Kidney (tissue), 14 donors: ENCODE measurements around the gene ALOX5AP. TPM values are rescaled to one million over a fixed set of nuclear protein-coding genes. Genes with fewer than 3 reads are reported as not detected.

Experiments used
- DNase-seq, 5 donors: peaks; one replicate each; pipeline ENCODE4 v3.0.0-alpha.2; 2013 to 2020
- FAIRE-seq: peaks from 2 replicates; lab custom pipeline; 2012; peaks lifted over from hg19 to GRCh38; lab: Jason Lieb, UNC
- H3K27ac ChIP-seq, 2 donors: one replicate each; pipeline ENCODE4 v1.7.0; 2013; ENCODE audit warnings: low read depth in 2 of 2, low read length in 2 of 2, inconsistent platforms in 1 of 2
- H3K27me3 ChIP-seq: one replicate; pipeline ENCODE4 v1.7.1; 2013; ENCODE audit warnings: low read length, inconsistent platforms; ENCODE audit not compliant: control insufficient read depth, insufficient read depth
- H3K36me3 ChIP-seq, 3 donors: one replicate each; pipeline versions ENCODE4 v1.7.0 to v1.7.1; 2013; ENCODE audit warnings: low read length in 3 of 3, control low read depth in 1 of 3, inconsistent platforms in 1 of 3; ENCODE audit not compliant: insufficient read depth in 3 of 3, control insufficient read depth in 2 of 3
- H3K4me1 ChIP-seq, 3 donors: one replicate each; pipeline versions ENCODE4 v1.7.0 to v1.7.1; 2013; ENCODE audit warnings: low read length in 3 of 3, inconsistent platforms in 1 of 3, low read depth in 1 of 3; ENCODE audit not compliant: control insufficient read depth in 2 of 3, insufficient read depth in 2 of 3
- H3K4me3 ChIP-seq, 3 donors: one replicate each; pipeline versions ENCODE4 v1.7.0 to v1.8.1; 2013; ENCODE audit warnings: low read length in 3 of 3, control low read depth in 1 of 3, inconsistent platforms in 1 of 3
- H3K9ac ChIP-seq, 3 donors: one replicate each; pipeline versions ENCODE4 v1.7.0 to v1.7.1; 2013; ENCODE audit warnings: low read length in 3 of 3, control low read depth in 1 of 3, inconsistent platforms in 1 of 3
- H3K9me3 ChIP-seq, 3 donors: one replicate each; pipeline versions ENCODE4 v1.7.0 to v1.7.1; 2013; ENCODE audit warnings: low read length in 3 of 3, control low read depth in 1 of 3, inconsistent platforms in 1 of 3; ENCODE audit not compliant: control insufficient read depth in 2 of 3, insufficient read depth in 1 of 3
- intact Hi-C: fragments of 100-400 bp; cut with DNase I; formaldehyde crosslinking; loops from one replicate; pipeline ENCODE4 v1.11.1; 2022
- polyA plus RNA-seq: library from polyadenylated mRNA; stranded (reverse); fragments of 350-450 nt; fragmentation: Illumina TruSeq; extraction: RNeasy Lipid Tissue Mini Kit (QIAGEN cat#74804); gene quantifications from one replicate; pipeline ENCODE4 v1.2.3, GENCODE V29; 2014; ENCODE audit warnings: low read depth, low replicate concordance; ENCODE audit not compliant: insufficient read depth
- total RNA-seq: library from RNA; stranded (reverse); fragmentation: NEBNext Ultra II Directional; extraction: Animal tissue kit (Norgen Biotek cat#: 25700); gene quantifications from one replicate; pipeline ENCODE4 v1.2.1, GENCODE V29; 2021
- TF ChIP-seq, protein P1 (sequence below): IDR thresholded peaks from 3 replicates; pipeline ENCODE4 v1.5.1; 2012; ENCODE audit warnings: mild to moderate bottlenecking, moderate library complexity, borderline replicate concordance; ENCODE audit not compliant: insufficient read depth; ENCODE audit errors: extremely low read depth
- donor health status: control.
- donor health status: control.
- donor health status: control.
- donor health status: control.
- donor health status: control.
- donor health status: DM: yes; HTN: yes; CAD: no.
- donor health status: Normal renal cell carcinoma (clear cell type).

ALOX5AP gene
- total and polyA plus RNA-seq, 2 donors from 2014 or later, result 15.4 to 25.0 TPM

DNA sequence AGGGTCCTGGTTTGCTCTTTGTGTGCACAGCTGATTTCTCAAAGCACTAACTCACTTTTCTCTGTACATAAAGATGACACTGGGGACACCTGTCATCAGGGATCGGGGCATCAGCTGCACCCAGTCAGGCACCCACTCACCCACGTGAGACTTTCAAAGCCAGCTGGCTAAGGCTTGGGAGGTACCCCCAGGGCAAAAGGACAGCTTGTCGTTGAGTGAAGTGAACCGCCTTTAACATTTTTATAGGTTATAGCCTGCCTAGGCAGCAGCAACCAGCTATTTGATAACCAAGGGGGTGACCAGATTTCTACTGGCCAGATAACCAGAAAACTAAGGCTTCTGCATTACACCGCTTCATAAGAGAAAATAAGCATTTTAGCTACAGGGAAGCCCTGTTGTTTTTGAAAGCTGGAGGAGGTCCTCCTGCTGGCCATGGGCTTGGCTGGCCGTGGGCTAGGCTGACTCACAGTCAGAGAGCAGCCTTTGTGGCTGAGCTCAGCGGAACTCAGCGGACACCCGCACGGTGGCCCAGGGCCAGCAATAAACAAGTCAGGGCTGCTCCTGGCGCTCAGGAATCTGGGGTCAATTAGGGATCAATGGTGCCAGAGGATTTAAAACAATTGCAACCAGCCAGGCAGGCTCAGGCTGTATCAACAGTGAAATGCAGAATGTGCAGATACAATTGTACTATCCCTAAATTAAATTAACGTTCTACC, 57.1 kb downstream of the ALOX5AP start:
- Histone ChIP-seq H3K27me3 (no peaks in the 10 kb centered on the region), H3K4me3 (no peak overlapping the region), H3K36me3 (no peaks in the 10 kb centered on the region), H3K4me1 (peaks cover 0 to 20% (median 11%) of the 10 kb centered on the region in 3 donors), H3K9ac (no peak overlapping the region), H3K9me3 (no peaks in the 10 kb centered on the region), H3K27ac (no peak overlapping the region)
- FAIRE-seq (peak; percentile 23), DNase-seq (peak; percentile 66 to 94 (median 70))
- intact Hi-C loops, result no loop called here
- TF ChIP-seq, protein P1, sequence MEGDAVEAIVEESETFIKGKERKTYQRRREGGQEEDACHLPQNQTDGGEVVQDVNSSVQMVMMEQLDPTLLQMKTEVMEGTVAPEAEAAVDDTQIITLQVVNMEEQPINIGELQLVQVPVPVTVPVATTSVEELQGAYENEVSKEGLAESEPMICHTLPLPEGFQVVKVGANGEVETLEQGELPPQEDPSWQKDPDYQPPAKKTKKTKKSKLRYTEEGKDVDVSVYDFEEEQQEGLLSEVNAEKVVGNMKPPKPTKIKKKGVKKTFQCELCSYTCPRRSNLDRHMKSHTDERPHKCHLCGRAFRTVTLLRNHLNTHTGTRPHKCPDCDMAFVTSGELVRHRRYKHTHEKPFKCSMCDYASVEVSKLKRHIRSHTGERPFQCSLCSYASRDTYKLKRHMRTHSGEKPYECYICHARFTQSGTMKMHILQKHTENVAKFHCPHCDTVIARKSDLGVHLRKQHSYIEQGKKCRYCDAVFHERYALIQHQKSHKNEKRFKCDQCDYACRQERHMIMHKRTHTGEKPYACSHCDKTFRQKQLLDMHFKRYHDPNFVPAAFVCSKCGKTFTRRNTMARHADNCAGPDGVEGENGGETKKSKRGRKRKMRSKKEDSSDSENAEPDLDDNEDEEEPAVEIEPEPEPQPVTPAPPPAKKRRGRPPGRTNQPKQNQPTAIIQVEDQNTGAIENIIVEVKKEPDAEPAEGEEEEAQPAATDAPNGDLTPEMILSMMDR, result no peak

DNA sequence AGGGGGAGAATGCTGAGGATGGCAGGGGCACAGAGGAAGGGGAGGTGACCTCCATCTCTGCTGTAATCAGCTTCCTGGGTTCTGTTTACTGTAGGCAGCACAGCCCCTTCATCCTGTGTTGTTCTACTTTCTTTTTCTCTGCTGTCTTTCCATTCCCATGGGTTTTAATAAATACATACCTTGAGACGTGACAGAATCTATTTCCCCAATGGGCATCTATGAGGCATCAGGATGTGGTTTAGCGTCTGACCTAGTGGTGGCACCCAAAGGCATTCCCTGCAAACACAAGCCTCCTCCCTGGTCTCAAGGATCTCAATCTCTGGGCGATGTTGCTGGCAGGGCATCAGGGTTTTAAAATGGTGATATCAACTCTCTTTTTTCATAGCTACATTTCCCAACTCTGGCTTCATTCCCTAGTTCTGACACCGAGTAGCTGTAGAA, 60.8 kb downstream of the ALOX5AP start:
- Histone ChIP-seq H3K27me3 (no peaks in the 10 kb centered on the region), H3K9ac (no peak overlapping the region), H3K4me3 (peak overlapping the region in 1 of 3 donors; percentile 41), H3K4me1 (peaks cover 7 to 26% (median 11%) of the 10 kb centered on the region in 3 donors), H3K9me3 (no peaks in the 10 kb centered on the region), H3K27ac (no peak overlapping the region), H3K36me3 (no peaks in the 10 kb centered on the region)
- FAIRE-seq, result no peak
- DNase-seq, result no peak
- TF ChIP-seq, protein P1, result no peak
- intact Hi-C loops, result no loop called here

DNA sequence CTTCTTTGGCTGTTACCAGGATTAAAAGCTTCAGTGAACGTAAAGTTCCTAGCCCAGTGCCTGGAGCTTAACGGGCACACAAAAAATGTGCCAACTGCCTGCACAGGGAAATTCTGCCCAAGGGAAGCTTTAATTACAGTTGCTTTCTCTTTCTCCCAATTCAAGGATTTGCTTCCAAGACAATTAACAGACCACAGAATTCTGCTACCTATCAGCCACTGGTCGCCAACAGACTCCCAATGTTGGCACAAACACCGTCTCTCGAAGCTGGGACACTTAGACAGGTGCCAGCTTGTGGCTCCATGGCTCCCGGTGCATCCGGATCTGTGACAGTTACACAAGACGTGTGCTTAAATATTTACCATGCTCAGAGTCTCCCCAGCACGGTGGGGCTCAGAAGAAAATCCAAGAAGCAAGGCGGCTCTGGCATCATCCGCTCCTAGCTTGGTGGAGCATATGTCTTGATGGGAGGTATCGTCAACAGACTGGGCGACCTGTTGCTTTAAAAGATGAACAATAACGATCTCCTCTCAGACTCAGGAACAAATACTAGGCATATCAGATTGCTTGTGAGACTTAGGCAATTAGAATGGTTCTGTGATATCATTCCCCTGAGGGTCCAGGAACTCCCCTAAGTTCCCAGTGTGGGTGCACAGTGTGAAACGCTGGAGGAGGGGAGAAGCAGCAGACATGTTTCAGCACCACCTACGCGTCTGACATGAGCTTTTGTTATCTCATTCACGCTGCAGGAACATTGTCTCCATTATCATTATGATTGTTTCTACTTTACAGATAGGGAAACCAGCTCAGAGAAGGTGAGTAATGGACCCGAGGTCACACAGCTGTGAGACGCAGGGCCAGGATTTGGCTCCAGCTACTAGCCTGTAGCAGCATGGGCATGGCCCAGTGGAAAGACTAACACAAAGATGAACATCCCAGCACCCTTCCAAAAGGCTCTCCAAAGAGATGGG, 61.6 kb downstream of the ALOX5AP start:
- Histone ChIP-seq H3K4me3 (peak overlapping the region in 2 of 3 donors; percentile 8 to 41), H3K27ac (peak overlapping the region in 1 of 2 donors; percentile 23)
- intact Hi-C loops, result no loop called here

More for the DNA sequence above, 61.6 kb downstream of the ALOX5AP start:
- peaks cover 7 to 26% (median 11%) of the 10 kb centered on the region in 3 donors for H3K4me1 ChIP-seq
- H3K9me3 ChIP-seq, result no peaks in the 10 kb centered on the region
- FAIRE-seq (no peak), DNase-seq (no peak)
- H3K27me3 ChIP-seq, result no peaks in the 10 kb centered on the region
- H3K9ac ChIP-seq, result no peak overlapping the region
- TF ChIP-seq, protein P1, result no peak
- no peaks in the 10 kb centered on the region for H3K36me3 ChIP-seq
